Fibroblast of lung (primary cell): ENCODE measurements around the gene CFAP141.

Source experiments
- EZH2 ChIP-seq: IDR thresholded peaks from 2 replicates; pipeline ENCODE4 v1.5.1; 2012; ENCODE audit warnings: low read length, control low read depth, mild to moderate bottlenecking; ENCODE audit errors: missing control alignments
- TF ChIP-seq, protein P1 (sequence below), 2 donors: IDR thresholded peaks in 1 of 2; conservative IDR thresholded peaks in 1 of 2; 1 replicate in 1 of 2; 2 replicates in 1 of 2; pipeline ENCODE4 v1.5.1; 2011 to 2012; ENCODE audit warnings: low read length in 2 of 2, control low read depth in 1 of 2, inconsistent platforms in 1 of 2, low read depth in 1 of 2, mild to moderate bottlenecking in 1 of 2

DNA sequence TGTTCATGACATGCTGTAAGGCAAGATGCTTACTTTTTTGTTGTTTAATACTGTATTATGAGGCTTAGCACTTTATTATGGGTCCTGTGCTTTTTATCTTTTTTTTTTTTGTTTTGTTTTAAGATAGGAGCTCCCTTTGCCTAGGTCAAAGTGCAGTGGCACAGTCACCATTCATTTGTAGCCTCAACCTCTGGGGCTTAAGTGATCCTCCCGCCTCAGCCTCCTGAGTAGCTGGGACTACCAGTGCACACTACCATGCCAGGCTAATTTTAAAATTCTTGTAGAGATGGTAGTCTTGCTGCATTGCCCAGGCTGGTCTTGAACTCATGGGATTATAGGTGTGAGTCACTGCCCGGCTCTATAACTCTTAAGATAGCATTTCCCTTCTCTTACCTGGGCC lies 19.2 kb upstream of the CFAP141 start:
- TF ChIP-seq, protein P1, sequence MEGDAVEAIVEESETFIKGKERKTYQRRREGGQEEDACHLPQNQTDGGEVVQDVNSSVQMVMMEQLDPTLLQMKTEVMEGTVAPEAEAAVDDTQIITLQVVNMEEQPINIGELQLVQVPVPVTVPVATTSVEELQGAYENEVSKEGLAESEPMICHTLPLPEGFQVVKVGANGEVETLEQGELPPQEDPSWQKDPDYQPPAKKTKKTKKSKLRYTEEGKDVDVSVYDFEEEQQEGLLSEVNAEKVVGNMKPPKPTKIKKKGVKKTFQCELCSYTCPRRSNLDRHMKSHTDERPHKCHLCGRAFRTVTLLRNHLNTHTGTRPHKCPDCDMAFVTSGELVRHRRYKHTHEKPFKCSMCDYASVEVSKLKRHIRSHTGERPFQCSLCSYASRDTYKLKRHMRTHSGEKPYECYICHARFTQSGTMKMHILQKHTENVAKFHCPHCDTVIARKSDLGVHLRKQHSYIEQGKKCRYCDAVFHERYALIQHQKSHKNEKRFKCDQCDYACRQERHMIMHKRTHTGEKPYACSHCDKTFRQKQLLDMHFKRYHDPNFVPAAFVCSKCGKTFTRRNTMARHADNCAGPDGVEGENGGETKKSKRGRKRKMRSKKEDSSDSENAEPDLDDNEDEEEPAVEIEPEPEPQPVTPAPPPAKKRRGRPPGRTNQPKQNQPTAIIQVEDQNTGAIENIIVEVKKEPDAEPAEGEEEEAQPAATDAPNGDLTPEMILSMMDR (conservative IDR thresholded peaks at IDR 0.05 in 1 of 2, IDR thresholded peaks at IDR 0.05 in 1 of 2; ENCODE audit: low read depth in 1 of 2, low read length in 2 of 2): no peak
- no peak for TF ChIP-seq EZH2
